OCI-LY1 (cell line): ENCODE results near the gene CCDC92.

ENCODE experiments used
- H2AFZ ChIP-seq: fragments of 200-600 bp; sonication (generic), shearing (Covaris generic); 2 replicates; pipeline ENCODE4 v1.6.0; 2014; ENCODE audit warnings: antibody characterized with exemption, mild to moderate bottlenecking, low read length
- H3F3A ChIP-seq: fragments of 200-600 bp; sonication (generic), shearing (Covaris generic); 2 replicates; pipeline ENCODE4 v1.6.0; 2014; ENCODE audit warnings: mild to moderate bottlenecking, antibody characterized with exemption, low read length, moderate library complexity; ENCODE audit not compliant: insufficient read depth
- H3K27ac ChIP-seq: fragments of 200-600 bp; sonication (generic); 2 replicates; pipeline ENCODE4 v1.5.1; 2014; ENCODE audit warnings: low read length, mixed run types, mild to moderate bottlenecking, low read depth; ENCODE audit not compliant: poor library complexity, severe bottlenecking
- H3K27me3 ChIP-seq: fragments of 200-600 bp; sonication (generic); 2 replicates; pipeline ENCODE4 v1.6.0; 2014; ENCODE audit warnings: antibody characterized with exemption, mild to moderate bottlenecking, low read length, moderate library complexity; ENCODE audit not compliant: insufficient read depth
- H3K36me3 ChIP-seq: fragments of 200-600 bp; sonication (generic); 2 replicates; pipeline ENCODE4 v1.6.1; 2014; ENCODE audit warnings: mild to moderate bottlenecking, antibody characterized with exemption, low read length, moderate library complexity, mixed read lengths; ENCODE audit not compliant: insufficient read depth
- H3K4me1 ChIP-seq: fragments of 200-600 bp; sonication (generic); 2 replicates; pipeline ENCODE4 v1.5.1; 2014; ENCODE audit warnings: mild to moderate bottlenecking, low read length, moderate library complexity; ENCODE audit not compliant: insufficient read depth, severe bottlenecking
- H3K4me2 ChIP-seq: fragments of 200-600 bp; sonication (generic), shearing (Covaris generic); 2 replicates; pipeline ENCODE4 v1.6.1; 2014; ENCODE audit warnings: low read length
- H3K4me3 ChIP-seq: fragments of 200-600 bp; sonication (generic); 2 replicates; pipeline ENCODE4 v1.5.1; 2014; ENCODE audit warnings: low read length, low read depth, mild to moderate bottlenecking, mixed read lengths; ENCODE audit not compliant: poor library complexity, severe bottlenecking
- H3K79me2 ChIP-seq: fragments of 200-600 bp; shearing (Covaris generic); 2 replicates; pipeline ENCODE4 v1.6.1; 2016; ENCODE audit warnings: mixed run types, low read length, mixed read lengths; ENCODE audit not compliant: insufficient read depth
- H3K9ac ChIP-seq: fragments of 200-600 bp; sonication (generic), shearing (Covaris generic); 2 replicates; pipeline ENCODE4 v1.6.1; 2014; ENCODE audit warnings: mild to moderate bottlenecking, low read length, mixed read lengths
- H3K9me2 ChIP-seq: fragments of 200-600 bp; sonication (generic), shearing (Covaris generic); 2 replicates; pipeline ENCODE4 v1.6.1; 2014; ENCODE audit warnings: low read depth, mild to moderate bottlenecking, low read length, mixed read lengths
- H3K9me3 ChIP-seq: fragments of 200-600 bp; shearing (Covaris generic); 2 replicates; pipeline ENCODE4 v1.6.1; 2014; ENCODE audit warnings: low read length, mixed read lengths
- H4K20me1 ChIP-seq: fragments of 200-600 bp; sonication (generic), shearing (Covaris generic); 2 replicates; pipeline ENCODE4 v1.6.0; 2016; ENCODE audit warnings: mild to moderate bottlenecking, low read length; ENCODE audit not compliant: insufficient read depth
- CTCF ChIP-seq: fragments of 200-600 bp; sonication (generic), shearing (Covaris generic); IDR thresholded peaks from 2 replicates; pipeline ENCODE4 v1.5.1; 2017; ENCODE audit warnings: mild to moderate bottlenecking, antibody characterized with exemption, low read length, moderate library complexity, mixed read lengths
- EZH2 ChIP-seq: fragments of 200-600 bp; sonication (generic), shearing (Covaris generic); IDR thresholded peaks from 2 replicates; pipeline ENCODE4 v1.8.0; 2017; ENCODE audit warnings: borderline replicate concordance, mixed run types, mild to moderate bottlenecking, antibody characterized with exemption, low read length, moderate library complexity, mixed read lengths

Gene CCDC92

GRCh38 chr12:123996581-123996980 lies 23.9 kb upstream of the CCDC92 start:
- H3K4me3 ChIP-seq: no peak overlapping the region
- H3K4me2 ChIP-seq: no peak overlapping the region
- H3K9me2 ChIP-seq: no peaks in the 10 kb centered on the region
- no peaks in the 10 kb centered on the region for H4K20me1 ChIP-seq
- TF ChIP-seq CTCF (no peak), EZH2 (no peak)
- H3K9ac ChIP-seq: no peak overlapping the region
- no peak overlapping the region for H3K27ac ChIP-seq
- no peaks in the 10 kb centered on the region for H3K79me2 ChIP-seq
- H3K27me3 ChIP-seq: no peaks in the 10 kb centered on the region
- H3F3A ChIP-seq: no peaks in the 10 kb centered on the region
- H2AFZ ChIP-seq: no peak overlapping the region
- H3K36me3 ChIP-seq: peaks cover 55% of the 10 kb centered on the region; the same call in 1 of the 2 replicates
- H3K4me1 ChIP-seq: peaks cover 23% of the 10 kb centered on the region
- no peaks in the 10 kb centered on the region for H3K9me3 ChIP-seq

GRCh38 chr12:123995023-123995748 lies 22.6 kb upstream of the CCDC92 start:
- Histone ChIP-seq H3K4me3 (no peak overlapping the region), H3K79me2 (no peaks in the 10 kb centered on the region), H3K4me1 (peaks cover 28% of the 10 kb centered on the region), H4K20me1 (no peaks in the 10 kb centered on the region), H2AFZ (no peak overlapping the region), H3K9me2 (no peaks in the 10 kb centered on the region), H3K36me3 (peaks cover 56% of the 10 kb centered on the region; the same call in 1 of the 2 replicates), H3K9ac (no peak overlapping the region; the same call in 1 of the 2 replicates), H3K27me3 (no peaks in the 10 kb centered on the region), H3K4me2 (peak overlapping the region; percentile 9; the same call in 1 of the 2 replicates), H3K9me3 (no peaks in the 10 kb centered on the region), H3F3A (no peaks in the 10 kb centered on the region), H3K27ac (peak overlapping the region; percentile 59)
- TF ChIP-seq EZH2: no peak
- no peak for TF ChIP-seq CTCF

GRCh38 chr12:123992118-123992825 lies 19.6 kb upstream of the CCDC92 start:
- H3K9me2 ChIP-seq: no peaks in the 10 kb centered on the region
- H2AFZ ChIP-seq: no peak overlapping the region
- H3K9ac ChIP-seq: no peak overlapping the region
- TF ChIP-seq CTCF (no peak), EZH2 (no peak)
- no peaks in the 10 kb centered on the region for H3K27me3 ChIP-seq
- H3K79me2 ChIP-seq: no peaks in the 10 kb centered on the region
- H3K4me3 ChIP-seq: no peak overlapping the region
- peaks cover 67% of the 10 kb centered on the region; the same call in 1 of the 2 replicates for H3K36me3 ChIP-seq
- no peaks in the 10 kb centered on the region for H3F3A ChIP-seq
- no peak overlapping the region for H3K4me2 ChIP-seq
- no peak overlapping the region for H3K27ac ChIP-seq
- H4K20me1 ChIP-seq: no peaks in the 10 kb centered on the region
- no peaks in the 10 kb centered on the region for H3K9me3 ChIP-seq
- H3K4me1 ChIP-seq: peaks cover 36% of the 10 kb centered on the region
